GM10248 (cell line): Measurements from ENCODE around the gene CRTAC1.

ENCODE experiments used
- CTCF ChIA-PET: fragments of 300-600 bp; sonication (Branson Sonifier 250); formaldehyde crosslinking; extraction: SDS; loops from one replicate; lab custom pipeline; 2021; ENCODE audit warnings: antibody characterized with exemption; lab: Yijun Ruan, JAX
- POLR2A ChIA-PET: fragments of 350-650 bp; sonication (Branson Sonifier 250); formaldehyde crosslinking; extraction: SDS; loops from one replicate; lab custom pipeline; 2020; ENCODE audit warnings: antibody characterized with exemption; lab: Yijun Ruan, JAX
- DNase-seq: peaks from one replicate; pipeline ENCODE4 v3.0.0; 2012; ENCODE audit errors: extremely low spot score
- TF ChIP-seq, protein P1 (sequence below): IDR thresholded peaks from 2 replicates; pipeline ENCODE4 v1.5.1; 2012; ENCODE audit warnings: mild to moderate bottlenecking, low read depth; ENCODE audit errors: extremely low read depth, missing control alignments, control extremely low read depth

The CRTAC1 gene

DNA sequence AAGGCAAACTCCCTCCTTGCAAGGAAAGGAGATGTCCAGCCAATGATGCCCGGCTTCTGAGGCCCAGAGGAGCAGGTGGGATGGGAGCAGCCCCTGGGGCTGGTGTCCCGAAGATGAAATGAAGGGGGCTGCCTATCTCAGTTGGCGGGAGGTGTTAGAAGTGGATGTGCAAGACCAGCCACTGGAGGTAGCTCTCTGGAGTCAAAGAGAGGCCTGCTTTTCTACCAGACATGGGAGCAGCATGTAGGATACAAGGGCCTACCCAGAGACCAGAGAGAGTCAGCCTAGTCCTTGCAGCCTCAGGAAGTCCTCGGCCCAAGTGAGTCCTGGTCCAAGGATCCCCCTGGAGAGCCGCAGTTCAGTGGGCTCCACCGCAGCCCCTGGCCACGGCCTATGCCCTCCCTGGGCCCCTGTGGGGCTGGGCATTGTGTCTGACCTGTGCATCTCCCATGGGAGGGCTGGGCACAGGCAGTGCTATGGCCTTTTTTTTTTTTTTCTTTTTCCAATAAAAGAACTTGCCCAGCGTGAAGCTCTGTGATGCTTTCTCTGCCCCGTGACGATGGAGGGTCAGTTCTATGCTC is 163.1 kb downstream of the CRTAC1 start:
- ChIA-PET POLR2A (no interaction called here), CTCF (no interaction called here)
- DNase-seq: no peak
- TF ChIP-seq, protein P1, sequence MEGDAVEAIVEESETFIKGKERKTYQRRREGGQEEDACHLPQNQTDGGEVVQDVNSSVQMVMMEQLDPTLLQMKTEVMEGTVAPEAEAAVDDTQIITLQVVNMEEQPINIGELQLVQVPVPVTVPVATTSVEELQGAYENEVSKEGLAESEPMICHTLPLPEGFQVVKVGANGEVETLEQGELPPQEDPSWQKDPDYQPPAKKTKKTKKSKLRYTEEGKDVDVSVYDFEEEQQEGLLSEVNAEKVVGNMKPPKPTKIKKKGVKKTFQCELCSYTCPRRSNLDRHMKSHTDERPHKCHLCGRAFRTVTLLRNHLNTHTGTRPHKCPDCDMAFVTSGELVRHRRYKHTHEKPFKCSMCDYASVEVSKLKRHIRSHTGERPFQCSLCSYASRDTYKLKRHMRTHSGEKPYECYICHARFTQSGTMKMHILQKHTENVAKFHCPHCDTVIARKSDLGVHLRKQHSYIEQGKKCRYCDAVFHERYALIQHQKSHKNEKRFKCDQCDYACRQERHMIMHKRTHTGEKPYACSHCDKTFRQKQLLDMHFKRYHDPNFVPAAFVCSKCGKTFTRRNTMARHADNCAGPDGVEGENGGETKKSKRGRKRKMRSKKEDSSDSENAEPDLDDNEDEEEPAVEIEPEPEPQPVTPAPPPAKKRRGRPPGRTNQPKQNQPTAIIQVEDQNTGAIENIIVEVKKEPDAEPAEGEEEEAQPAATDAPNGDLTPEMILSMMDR: no peak

DNA sequence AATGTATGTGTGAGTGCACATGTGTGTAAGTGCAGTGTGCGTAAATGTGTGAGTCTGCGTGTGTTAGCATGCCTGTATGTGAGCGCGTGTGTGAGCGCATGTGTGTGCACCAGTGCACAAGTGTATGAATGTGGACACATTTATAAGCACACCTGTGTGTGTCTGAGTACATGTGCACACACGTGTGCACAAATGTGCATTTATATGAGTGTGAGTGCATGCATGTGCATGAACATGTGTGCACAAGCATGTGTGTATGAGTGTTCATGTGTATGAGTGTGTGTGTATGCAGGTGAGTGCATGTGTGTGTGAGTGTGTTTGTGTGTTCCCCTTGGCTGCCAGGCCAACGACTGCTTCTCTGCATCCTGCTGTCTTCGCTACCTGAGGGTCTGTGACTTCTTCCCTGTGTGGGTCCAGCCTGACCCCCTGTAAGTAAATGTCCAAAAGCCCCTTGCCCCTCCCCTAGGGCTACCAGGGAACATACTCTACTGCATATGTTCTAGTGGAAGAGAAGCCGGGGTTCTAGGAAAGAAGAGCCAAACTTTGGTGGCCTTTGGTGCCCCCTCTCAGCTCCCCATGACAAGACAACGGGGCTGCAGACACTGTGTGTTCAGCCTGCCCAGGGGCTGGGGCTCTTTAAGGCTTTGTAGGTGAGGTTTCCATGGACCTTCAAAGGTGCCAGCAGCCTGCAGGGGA is 163.7 kb downstream of the CRTAC1 start:
- DNase-seq: no peak
- ChIA-PET CTCF (no interaction called here), POLR2A (no interaction called here)
- TF ChIP-seq, protein P1: no peak

DNA sequence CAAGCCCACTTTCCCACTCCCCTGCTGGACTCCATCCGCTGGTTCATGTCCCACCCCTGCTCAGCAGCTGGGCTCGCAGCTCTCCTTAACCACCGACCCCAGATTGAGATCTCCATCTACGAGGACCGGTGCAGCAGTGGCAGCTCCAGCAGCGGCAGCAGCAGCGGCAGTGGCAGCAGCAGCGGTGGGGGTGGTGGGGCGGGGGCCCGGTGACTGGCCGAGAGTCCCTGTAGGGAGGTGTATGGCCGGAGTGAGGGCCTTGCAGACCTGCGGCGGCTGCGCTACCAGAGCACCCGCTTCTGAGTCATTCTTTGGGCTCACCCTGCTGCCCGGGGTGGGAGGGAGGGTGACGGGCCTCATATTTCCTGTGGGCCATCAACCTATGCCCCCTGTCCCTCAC is 164.9 kb downstream of the CRTAC1 start:
- DNase-seq: no peak
- CTCF ChIA-PET: no interaction called here
- TF ChIP-seq, protein P1: no peak
- POLR2A ChIA-PET: no interaction called here

DNA sequence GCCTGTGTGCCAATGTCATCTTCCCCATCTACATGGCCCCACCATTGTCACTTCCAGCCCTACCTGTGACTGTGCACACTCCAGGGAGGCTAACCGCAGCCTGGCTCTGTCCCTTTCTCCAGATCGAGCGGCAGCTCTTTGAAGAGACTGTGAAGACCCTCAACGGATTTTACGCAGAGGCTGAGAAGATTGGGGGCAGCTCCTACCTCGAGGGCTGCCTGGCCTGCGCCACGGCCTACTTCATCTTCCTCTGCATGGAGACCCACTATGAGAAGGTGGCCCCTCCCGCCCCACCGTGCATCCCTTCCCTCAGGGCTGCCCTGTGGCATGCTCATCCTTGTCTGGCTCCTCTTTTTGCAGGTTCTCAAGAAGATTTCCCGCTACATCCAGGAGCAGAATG is 166.6 kb downstream of the CRTAC1 start:
- TF ChIP-seq, protein P1: no peak
- ChIA-PET CTCF (interaction anchor here (1.4 kb wide), 1 partner anchor 51 kb away, joined by 4 read pairs; no protein-coding TSS in a partner anchor), POLR2A (no interaction called here)
- no peak for DNase-seq

DNA sequence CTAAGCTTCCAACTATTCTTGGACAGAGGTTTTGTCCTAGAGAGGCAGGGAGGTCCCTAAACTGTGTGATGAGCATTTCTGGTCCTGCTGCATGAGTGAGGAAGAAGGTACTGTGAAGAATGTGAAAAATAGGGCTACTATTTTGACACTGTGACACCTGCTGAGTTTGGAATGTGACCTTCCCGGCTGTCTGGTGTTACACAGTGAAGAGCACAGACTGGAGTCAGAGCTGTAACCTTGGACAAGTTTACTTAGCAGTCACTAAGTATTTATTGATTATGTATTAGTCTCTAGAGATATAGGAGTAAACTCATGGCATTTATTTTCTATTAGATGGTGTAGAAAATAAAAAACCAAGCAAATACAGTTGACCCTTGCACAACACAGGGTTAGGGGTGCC is 168.5 kb downstream of the CRTAC1 start:
- TF ChIP-seq, protein P1: no peak
- ChIA-PET POLR2A (no interaction called here), CTCF (interaction anchor here (0.9 to 1.7 kb wide), 3 partner anchors 12 to 179 kb away, joined by 3 to 6 read pairs (median 4); no protein-coding TSS in a partner anchor)
- no peak for DNase-seq

DNA sequence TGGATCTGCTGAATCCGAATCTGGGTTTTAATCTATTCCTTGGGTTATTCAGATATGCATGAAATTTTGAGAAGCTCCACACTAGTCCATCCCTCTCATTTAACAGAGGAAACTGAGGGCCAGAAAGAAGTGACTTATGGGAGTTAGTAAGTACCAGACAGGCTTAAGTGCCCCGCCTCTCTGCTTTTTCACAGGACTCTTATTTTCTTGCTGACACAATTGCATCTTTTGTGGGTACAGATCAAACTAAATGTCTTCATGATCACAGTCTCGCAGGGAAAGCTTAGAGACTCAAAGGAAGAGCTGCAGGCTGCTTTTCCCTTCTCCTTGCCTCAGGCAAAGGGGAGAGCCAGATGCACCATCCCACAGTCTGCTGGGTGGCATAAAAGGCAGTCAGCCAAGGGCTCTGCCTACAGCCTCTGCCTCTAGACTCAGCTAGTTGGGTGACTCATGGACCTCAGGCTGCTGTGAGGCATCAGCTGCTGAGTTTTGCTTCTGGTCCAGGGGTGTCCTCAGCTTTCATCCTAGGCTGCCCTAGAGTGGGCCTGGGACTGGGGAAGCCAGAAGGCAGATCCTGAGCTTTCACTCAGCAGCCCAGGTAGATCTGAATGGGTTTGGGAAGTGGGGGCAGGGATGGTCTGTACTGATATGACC is 169.2 kb downstream of the CRTAC1 start:
- no peak for DNase-seq
- CTCF ChIA-PET: interaction anchor here (0.9 to 1.7 kb wide), 4 partner anchors 13 to 180 kb away, joined by 3 to 6 read pairs (median 4); no protein-coding TSS in a partner anchor
- POLR2A ChIA-PET: no interaction called here
- TF ChIP-seq, protein P1: no peak
